AG04449 (cell line): ENCODE data around the gene DYNLT2B.
"Not testable (repeated sequence)": the region's sequence is repeated elsewhere in the genome, so short reads cannot be mapped to it uniquely, and the experiment has no call there.

ENCODE experiments used
- CTCF ChIA-PET: fragments of 350-600 bp; formaldehyde crosslinking; extraction: SDS; loops from one replicate; lab custom pipeline; 2021; ENCODE audit warnings: antibody characterized with exemption; lab: Yijun Ruan, JAX
- POLR2A ChIA-PET: fragments of 400-600, 350-600 bp; formaldehyde crosslinking; extraction: SDS; loops from one replicate; lab custom pipeline; 2020; ENCODE audit warnings: antibody characterized with exemption, inconsistent platforms; lab: Yijun Ruan, JAX
- DNase-seq: peaks from one replicate; pipeline ENCODE4 v3.0.0-alpha.2; 2010; ENCODE audit warnings: low read depth, low spot score
- H3K4me3 ChIP-seq: 2 replicates; pipeline ENCODE4 v1.5.1; 2011; ENCODE audit warnings: low read depth, mild to moderate bottlenecking, control low read depth, low read length
- CTCF ChIP-seq: IDR thresholded peaks from one replicate; pipeline ENCODE4 v1.5.1; 2011; ENCODE audit warnings: mild to moderate bottlenecking, moderate library complexity, low read length, control low read depth, inconsistent platforms; ENCODE audit not compliant: insufficient read depth; ENCODE audit errors: missing control alignments

DYNLT2B gene

GRCh38 chr3:196251918-196252317, 66.1 kb downstream of the DYNLT2B start:
- TF ChIP-seq CTCF = no peak
- no peak for DNase-seq
- ChIA-PET CTCF (interaction anchor here (1.0 to 12.5 kb wide), 12 partner anchors 11 to 436 kb away, joined by 3 to 185 read pairs (median 4); partner anchors contain the start of gene SMCO1), POLR2A (no interaction called here)
- no peak overlapping the region for H3K4me3 ChIP-seq

GRCh38 chr3:196246612-196247308, 71.3 kb downstream of the DYNLT2B start:
- no peak overlapping the region for H3K4me3 ChIP-seq
- POLR2A ChIA-PET = no interaction called here
- CTCF ChIA-PET = no interaction called here
- TF ChIP-seq CTCF = no peak
- DNase-seq = no peak

DNA sequence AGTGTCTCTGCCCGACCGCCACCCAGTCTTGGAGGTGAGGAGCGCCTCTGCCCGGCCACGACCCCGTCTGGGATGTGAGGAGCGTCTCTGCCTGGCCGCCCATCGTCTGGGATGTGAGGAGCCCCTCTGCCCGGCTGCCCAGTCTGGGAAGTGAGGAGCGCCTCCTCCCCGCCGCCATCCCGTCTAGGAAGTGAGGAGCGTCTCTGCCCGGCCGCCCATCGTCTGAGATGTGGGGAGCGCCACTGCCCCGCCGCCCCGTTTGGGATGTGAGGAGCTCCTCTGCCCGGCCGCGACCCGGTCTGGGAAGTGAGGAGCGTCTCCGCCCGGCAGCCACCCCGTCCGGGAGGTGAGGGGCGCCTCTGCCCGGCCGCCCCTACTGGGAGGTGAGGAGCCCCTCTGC, 73.9 kb downstream of the DYNLT2B start:
- POLR2A ChIA-PET, H3K4me3 ChIP-seq, DNase-seq: not testable (repeated sequence)
- CTCF ChIA-PET = interaction anchor here (0.9 kb wide), 1 partner anchor 10 kb away, joined by 3 read pairs; no protein-coding TSS in a partner anchor

- ChIA-PET POLR2A (no interaction called here), CTCF (interaction anchor here (1.0 to 3.3 kb wide), 2 partner anchors 12 to 45 kb away, joined by 3 to 28 read pairs; no protein-coding TSS in a partner anchor)
- no peak for DNase-seq
- no peak overlapping the region for H3K4me3 ChIP-seq
- no peak for TF ChIP-seq CTCF
Measured at GRCh38 chr3:196241704-196242103, 76.3 kb downstream of the DYNLT2B start.
